AG09309 (cell line): ENCODE data around the gene HMSD.

Experiments used
- DNase-seq: peaks from one replicate; pipeline ENCODE4 v3.0.0-alpha.2; 2010; ENCODE audit warnings: low read depth
- H3K4me3 ChIP-seq: 2 replicates; pipeline ENCODE4 v1.5.1; 2011; ENCODE audit warnings: mild to moderate bottlenecking, low read depth, low read length, moderate library complexity; ENCODE audit not compliant: control insufficient read depth
- CTCF ChIP-seq: IDR thresholded peaks from 2 replicates; pipeline ENCODE4 v1.5.1; 2011; ENCODE audit warnings: mild to moderate bottlenecking, low read depth, low read length, inconsistent platforms; ENCODE audit not compliant: insufficient read depth, control insufficient read depth; ENCODE audit errors: missing control alignments

HMSD gene

GRCh38 chr18:63964908-63965307, 15.8 kb downstream of the HMSD start:
- no peak for DNase-seq
- no peak overlapping the region for H3K4me3 ChIP-seq
- TF ChIP-seq CTCF = no peak

DNA sequence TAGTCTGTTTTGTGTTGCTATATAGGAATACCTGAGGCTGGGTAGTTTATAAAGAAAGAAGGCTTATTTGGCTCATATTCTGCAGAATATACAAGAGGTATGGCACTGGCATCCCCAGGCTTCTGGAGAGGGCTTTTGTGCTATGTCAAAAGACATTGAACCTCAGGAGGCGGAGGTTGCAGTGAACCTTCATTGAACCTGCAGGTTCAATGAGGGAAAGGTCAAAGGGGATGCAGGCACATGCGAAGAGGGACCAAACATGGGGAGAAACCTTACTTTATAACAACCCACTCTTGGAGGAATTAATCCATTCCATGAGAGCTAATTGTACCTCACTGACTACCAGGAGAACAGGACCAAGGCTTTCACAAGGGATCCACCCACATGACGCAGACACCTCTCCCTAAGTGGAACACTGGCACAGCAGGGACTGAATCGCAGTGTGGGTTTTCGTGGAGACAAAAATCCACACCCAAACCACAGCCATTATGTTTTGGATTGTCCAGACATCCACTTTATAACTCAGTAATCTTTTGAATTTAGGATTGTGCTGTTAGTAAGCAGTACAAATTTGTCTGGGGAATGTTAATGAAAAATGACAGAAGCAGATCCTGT, 16.7 kb downstream of the HMSD start:
- TF ChIP-seq CTCF = no peak
- no peak overlapping the region for H3K4me3 ChIP-seq
- DNase-seq = no peak

- no peak for TF ChIP-seq CTCF
- peak; percentile 85 for DNase-seq
- peak within 1 kb of the TSS; percentile 78 for H3K4me3 ChIP-seq
These were observed 21.1 kb downstream of the HMSD start, which contains the start of gene SERPINB8 for GRCh38 chr18:63969942-63970808. Gene SERPINB8, plus strand, starts transcription at chr18:63970081. Its CDS starts 8,228 bp downstream, at chr18:63978309.

GRCh38 chr18:63970809-63971205, 21.7 kb downstream of the HMSD start:
- TF ChIP-seq CTCF = no peak
- DNase-seq = no peak
- peak overlapping the region; percentile 78 for H3K4me3 ChIP-seq

- no peak for TF ChIP-seq CTCF
- no peak for DNase-seq
- H3K4me3 ChIP-seq = peak overlapping the region; percentile 78
These were observed 22.4 kb downstream of the HMSD start for GRCh38 chr18:63971320-63972001.

GRCh38 chr18:63972002-63972376, 22.9 kb downstream of the HMSD start:
- TF ChIP-seq CTCF = no peak
- no peak for DNase-seq
- H3K4me3 ChIP-seq = no peak overlapping the region
